HG03565 (cell line): Measurements from ENCODE around the gene KCNIP3.

Experiments
- ATAC-seq: cut with Tn5 transposase; IDR thresholded peaks from one replicate; pipeline ENCODE4 v1.9.1; 2021; ENCODE audit warnings: mild to moderate bottlenecking, moderate library complexity; ENCODE audit not compliant: unreplicated experiment

KCNIP3 gene

DNA sequence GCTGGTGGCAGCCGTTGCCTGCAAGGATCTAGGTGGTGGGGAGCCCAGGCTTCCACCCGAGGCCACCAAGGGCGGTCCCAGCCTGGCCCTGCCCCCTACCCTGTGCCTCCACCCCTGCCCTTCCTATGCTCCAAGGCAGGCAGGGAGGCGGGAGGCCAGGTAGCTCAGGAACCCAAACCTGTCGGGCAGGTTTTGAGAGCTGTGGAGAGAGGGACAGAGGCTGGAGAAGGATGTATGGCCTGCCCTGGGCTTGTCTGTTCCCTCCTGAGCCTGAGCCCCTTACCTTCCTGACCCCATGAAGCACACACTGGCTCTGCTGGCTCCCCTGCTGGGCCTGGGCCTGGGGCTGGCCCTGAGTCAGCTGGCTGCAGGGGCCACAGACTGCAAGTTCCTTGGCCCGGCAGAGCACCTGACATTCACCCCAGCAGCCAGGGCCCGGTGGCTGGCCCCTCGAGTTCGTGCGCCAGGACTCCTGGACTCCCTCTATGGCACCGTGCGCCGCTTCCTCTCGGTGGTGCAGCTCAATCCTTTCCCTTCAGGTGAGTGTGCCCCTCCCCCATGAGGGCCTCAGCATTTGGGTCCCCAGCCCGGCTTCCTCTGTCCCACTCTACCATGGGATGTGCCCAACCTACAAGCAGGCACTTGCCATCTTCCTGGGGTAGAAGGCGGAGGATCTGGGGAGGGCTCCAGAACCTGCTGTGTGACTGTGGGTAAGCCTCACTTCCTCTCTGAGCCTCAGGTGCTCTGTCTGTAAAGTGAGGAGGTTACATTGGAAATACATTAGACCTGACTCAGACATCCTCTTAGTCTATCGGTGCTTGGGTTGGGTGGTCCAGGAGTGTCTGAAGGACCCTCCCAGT, 22.6 kb upstream of the KCNIP3 start, which contains the start of gene PROM2:
Gene PROM2 (plus strand): TSS at position 159 of the 860 bp plus-strand sequence. CDS start 137 bp downstream, at position 296.
- ATAC-seq: no peak

DNA sequence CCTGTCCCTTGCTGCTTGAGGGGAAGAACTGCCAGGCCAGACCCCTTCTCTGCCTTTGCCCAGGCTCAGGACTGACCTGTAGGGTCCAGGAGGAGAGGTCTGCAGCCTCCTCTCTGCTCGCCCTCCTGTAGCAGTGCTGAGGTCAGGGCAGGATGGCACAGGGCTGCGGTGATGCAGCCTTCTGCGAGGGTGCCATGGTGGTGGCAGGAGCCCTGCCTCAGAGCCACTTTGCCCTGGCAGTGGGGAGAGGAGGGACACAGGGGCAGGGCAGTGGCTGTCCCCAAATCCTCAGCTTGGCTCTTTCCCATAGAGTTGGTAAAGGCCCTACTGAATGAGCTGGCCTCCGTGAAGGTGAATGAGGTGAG, 22.0 kb upstream of the KCNIP3 start:
- no peak for ATAC-seq

DNA sequence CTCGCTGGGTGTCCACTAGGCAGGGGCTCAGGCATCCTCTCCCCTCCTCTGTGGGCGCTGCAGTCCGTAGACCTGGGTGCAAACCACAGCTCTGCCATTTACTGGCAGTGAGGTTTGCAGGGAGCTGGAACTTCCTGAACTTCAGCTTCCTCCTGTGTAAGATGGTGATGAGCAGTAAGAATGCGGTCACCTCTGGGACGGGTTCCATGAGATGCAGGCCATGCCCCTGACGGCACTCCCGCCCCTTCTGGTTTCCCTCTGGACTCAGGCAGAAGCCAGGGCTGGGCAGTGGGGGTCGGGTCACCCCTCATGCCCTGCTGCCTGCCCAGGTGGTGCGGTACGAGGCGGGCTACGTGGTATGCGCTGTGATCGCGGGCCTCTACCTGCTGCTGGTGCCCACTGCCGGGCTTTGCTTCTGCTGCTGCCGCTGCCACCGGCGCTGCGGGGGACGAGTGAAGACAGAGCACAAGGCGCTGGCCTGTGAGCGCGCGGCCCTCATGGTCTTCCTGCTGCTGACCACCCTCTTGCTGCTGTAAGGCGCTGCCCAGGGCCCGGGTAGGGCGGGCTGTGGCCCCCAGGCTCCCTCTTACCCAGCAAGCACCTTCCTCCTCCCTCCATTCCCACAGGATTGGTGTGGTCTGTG, 21.4 kb upstream of the KCNIP3 start:
- no peak for ATAC-seq

DNA sequence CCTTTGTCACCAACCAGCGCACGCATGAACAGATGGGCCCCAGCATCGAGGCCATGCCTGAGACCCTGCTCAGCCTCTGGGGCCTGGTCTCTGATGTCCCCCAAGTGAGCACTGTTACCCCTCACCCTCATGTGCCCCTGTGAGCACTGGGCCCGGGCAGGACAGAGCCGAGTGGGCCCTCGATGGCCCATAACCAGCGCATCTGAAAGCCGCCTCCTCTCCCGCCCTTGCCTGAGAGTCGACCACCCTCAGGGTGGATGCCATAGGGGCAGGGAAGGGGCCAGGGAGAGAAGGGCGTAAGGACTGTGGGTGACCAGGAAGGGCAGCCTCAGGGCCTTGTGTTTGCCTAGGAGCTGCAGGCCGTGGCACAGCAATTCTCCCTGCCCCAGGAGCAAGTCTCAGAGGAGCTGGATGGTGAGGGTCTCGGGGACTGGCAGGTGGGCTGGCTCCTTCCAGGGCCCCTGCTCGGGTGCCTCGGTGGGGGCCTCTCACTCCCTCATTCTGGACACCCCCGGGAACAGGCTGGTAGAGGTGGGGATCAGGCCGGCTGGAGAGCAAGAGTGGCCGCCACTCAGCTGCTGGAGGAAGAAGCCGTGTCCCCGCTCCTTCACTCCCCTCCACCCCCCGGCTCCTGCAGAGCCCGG, 20.8 kb upstream of the KCNIP3 start:
- no peak for ATAC-seq

DNA sequence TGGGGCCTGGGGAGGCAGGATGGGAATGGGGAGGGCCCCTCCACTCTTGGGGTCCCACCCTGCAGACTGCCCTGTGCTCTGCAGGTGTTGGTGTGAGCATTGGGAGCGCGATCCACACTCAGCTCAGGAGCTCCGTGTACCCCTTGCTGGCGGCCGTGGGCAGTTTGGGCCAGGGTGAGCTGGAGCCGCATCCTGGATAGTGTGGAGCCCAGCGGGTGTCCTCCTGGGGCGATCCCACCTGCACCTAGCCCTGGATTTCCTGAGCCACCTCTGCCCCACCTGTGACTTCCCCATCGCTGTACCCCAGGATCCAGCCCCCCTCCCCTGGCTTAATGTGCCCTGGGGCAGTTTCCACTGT, 20.3 kb upstream of the KCNIP3 start:
- no peak for ATAC-seq

DNA sequence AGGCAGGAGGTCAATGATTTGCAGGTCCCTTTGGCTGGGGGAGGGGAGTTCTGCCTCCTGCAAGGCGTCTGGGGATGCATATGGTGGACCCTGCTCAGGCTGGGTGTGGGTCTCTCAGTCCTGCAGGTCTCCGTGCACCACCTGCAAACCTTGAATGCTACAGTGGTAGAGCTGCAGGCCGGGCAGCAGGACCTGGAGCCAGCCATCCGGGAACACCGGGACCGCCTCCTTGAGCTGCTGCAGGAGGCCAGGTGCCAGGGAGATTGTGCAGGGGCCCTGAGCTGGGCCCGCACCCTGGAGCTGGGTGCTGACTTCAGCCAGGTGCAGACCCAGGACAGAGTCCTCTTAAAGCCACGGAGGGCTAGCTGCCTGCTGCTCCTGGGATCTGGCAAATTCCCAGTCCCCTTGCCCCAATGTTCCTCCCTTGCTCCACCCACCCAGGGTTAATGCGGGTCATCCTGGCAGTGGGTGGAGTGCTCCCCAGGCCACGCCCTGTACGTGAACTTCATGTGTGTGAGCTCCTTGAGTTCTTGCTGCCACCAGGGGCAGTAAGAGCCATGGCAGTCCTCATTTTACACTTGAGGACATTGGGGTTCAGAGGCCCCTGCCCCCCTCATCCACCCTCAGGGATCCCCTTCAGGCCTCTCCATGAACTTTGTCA, 19.8 kb upstream of the KCNIP3 start:
- no peak for ATAC-seq

DNA sequence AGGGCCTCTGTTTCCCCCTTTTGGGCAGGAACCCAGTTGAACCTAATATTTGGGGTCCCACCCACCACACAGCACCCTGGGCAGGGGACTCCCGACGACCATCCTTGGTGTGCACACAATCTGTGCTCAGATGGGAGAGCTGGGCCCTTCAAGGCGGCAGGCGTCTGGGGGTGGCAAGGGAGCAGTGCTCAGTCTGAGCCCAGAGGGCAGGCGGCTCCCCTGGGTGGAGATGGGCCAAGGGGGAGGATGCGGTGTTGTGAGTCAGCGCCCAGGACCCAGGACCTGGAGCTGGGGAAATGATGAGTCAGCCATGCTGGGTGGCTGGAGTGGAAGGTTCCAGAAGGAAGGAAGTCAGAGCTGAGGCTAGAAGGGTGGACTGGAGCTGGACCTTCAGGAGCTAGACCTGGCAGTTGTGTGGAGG, 19.1 kb upstream of the KCNIP3 start:
- no peak for ATAC-seq

DNA sequence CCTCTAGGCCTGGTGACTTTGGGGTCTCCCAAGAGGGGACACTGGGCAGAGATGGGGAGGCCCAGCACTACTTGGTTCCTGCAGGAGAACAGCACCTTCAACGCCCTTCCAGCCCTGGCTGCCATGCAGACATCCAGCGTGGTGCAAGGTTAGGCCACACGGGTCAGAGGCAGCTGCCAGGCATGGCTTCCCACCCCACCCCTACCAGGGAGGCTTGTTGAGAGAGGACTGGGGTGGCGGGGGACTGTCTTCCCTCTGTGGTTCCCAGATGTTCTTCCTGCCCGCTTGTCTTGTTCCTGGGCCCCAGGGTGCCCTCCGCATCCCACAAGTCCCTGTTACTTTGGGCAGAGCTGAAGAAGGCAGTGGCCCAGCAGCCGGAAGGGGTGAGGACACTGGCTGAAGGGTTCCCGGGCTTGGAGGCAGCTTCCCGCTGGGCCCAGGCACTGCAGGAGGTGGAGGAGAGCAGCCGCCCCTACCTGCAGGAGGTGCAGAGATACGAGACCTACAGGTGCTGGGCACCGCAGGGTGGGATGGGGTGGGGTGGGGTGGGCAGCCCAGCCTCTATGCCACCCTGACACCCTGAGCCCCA, 18.4 kb upstream of the KCNIP3 start:
- ATAC-seq: no peak

DNA sequence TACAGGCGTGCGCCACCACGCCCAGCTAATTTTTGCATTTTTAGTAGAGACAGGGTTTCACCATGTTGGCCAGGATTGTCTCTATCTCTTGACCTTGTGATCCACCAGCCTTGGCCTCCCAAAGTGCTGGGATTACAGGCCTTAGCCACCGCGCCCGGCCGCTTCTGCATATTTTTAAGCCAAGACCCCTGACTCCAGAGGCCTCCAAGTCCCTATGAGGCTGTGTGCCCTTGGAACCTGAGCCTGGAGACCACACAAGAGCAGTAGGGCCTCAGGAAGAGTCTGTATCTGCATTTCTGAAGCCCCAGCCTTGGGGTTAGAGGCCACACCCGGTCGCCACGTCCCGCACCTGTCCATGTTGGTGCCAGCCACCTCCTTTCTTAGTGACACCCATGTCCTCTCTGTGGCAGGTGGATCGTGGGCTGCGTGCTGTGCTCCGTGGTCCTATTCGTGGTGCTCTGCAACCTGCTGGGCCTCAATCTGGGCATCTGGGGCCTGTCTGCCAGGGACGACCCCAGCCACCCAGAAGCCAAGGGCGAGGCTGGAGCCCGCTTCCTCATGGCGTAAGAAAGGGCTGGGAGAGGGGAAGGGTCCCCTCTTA, 17.6 kb upstream of the KCNIP3 start:
- no peak for ATAC-seq

DNA sequence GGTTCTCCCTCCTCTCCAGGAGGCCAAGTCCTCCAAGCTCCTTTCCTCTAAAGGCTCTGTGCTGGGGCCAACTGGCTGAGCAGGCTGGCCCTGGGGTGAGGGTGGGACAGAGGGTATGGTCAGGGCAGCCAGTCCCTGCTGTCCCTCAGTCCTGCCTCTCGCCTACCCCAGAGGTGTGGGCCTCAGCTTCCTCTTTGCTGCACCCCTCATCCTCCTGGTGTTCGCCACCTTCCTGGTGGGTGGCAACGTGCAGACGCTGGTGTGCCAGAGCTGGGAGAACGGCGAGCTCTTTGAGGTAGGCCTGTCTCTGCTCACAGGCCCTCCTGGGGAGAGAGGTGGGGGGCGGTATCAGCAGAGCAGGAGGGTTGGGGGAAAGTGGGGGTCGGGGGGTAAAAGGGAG, 16.1 kb upstream of the KCNIP3 start:
- no peak for ATAC-seq

DNA sequence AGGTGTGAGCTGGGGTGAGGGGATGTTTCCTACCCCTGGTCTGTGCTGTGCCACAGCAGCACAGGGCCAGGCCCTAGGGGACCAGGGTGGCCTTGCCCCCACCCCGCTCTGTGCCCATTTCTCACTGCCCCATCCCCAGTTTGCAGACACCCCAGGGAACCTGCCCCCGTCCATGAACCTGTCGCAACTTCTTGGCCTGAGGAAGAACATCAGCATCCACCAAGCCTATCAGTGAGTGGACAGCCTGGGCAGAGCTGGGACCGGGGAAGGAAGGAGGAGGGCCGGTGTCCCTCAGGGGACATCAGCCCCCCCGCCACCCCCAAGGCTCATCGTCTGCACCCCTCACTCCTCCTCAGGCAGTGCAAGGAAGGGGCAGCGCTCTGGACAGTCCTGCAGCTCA, 15.4 kb upstream of the KCNIP3 start:
- ATAC-seq: no peak

DNA sequence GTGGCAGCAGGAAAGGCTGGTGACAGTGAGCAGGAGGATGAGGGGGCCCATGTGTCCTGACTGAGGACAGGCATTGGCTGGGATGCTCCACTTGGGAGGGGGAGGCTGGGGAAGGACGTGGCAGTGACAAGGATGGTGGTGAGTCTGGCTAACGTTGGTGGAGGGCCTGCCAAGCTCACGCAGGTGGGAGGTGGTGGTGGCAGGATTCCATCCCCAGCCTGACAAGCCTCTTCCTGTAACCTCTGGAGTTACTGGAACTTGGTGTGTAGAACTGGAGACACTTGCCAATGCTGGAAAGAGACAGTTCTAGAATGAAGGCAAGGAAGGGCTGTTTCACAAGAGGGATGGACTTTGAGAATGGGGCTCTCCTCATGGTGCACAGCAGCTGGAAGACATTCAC, 14.7 kb upstream of the KCNIP3 start:
- ATAC-seq: no peak

DNA sequence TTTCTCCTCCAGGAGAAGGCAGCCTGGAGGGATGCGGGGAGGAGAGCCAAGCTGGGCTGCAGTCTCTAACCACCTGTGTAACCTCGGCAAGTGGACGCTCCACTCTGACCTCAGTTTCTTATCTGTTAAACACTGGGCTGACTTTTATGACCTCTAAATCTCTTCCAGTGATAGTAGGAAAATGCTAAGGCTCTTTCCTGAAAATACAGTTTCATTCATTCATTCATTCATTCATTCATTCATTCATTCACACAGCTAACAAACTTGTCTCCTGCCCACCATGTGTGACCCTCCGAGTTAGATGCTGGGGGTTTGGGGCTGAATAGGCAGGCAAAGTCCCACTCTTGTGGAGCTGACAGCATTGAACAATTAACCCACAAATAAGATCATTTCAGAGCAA, 13.6 kb upstream of the KCNIP3 start:
- ATAC-seq: no peak

DNA sequence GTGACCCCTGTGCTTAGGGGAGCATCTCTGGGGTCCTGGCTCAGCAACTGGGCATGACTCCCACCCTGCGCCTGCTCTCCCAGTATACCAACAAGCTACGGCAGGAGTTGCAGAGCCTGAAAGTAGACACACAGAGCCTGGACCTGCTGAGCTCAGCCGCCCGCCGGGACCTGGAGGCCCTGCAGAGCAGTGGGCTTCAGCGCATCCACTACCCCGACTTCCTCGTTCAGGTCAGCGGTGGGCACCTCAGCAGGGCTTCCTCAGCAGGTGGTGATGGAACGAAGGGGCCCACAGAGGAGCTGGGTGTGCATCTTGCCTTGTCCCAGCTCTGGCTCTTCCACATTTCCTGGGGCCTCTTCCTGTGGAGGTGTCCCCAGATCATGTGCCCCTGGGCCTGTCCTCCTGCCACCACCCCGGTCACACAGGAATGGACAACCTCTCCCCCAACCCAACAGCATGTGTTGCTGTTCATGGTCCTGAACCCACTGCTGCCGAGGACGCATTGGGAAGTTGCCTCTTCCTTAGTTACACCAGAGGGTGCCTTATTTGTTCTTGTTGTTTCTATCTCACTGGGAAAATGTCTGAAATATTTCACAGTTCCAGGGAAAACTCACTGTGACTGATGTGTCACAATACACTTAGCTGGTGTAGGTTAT, 12.1 kb upstream of the KCNIP3 start:
- no peak for ATAC-seq

DNA sequence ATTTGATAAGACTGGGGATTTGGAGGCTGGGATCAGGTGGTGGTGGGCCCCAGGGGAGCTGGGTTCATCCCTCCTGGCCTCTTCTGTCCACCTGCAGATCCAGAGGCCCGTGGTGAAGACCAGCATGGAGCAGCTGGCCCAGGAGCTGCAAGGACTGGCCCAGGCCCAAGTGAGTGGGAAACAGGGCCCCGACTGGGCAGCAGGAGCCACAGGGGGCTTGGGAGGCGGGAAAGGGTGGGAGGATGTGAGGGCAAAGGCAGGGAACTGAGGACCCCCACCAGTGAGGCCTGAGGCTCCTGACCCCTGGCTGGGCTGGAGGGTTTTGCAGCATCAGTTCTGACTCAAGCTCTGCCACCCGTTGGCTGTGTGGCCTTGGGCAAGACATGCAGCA, 11.6 kb upstream of the KCNIP3 start:
- ATAC-seq: no peak

DNA sequence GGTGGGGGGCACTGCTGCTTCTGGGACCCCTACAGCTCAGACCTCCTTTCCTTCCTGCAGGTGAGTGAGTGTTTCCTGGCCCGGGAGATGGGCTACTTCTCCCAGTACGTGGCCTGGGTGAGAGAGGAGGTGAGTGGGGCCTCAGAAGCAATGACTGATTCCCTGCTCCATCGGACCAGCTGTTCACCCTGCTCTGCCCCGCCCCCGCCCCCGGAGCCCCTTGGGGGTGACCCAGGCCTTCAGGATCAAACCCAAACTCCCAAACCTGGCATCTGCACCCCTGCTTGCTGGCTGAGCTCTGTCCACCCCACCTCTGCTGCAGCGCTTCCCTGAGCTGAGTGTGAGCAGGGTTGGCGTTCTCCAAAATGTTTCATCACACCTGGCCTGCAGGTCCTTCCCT, 9.8 kb upstream of the KCNIP3 start:
- no peak for ATAC-seq

DNA sequence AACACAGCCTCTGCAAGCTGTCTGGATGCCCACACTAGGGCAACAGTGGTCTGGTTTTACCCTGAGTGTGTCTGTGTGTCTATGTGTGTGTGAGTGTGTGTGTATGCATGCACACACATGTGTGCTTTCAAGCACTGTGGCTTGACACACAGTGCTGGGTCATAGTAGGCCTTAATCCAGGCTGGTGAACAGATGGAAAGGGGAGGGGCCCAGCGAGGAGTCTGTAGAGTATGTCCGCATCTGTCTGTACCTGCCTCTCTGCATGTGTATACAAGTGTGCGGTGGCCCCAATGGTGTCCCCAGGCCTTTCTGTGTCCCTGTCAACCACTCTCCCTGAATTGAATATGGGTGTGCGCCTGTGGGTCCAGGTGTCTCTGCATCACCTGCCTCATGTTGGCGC, 9.3 kb upstream of the KCNIP3 start:
- no peak for ATAC-seq

DNA sequence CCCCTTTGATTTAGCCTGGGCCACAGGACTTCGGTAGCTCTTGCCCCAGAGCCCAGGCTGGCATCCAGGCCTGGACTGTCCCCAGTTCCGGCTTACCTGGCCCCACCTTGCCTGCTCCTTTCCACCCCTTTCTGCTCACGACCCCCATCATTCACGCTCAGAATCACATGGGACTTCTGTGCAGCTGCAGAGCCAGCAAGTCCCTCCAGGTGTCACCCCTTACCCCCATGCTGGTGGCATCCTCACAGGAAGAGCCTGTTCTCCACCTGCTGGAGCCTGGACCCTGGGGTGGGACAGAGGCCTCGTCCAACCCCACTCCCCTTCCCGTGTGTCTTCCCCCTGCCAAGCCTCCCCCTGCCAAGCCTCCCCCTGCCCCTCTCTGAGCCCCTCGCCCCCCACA, 7.9 kb upstream of the KCNIP3 start:
- ATAC-seq: no peak

DNA sequence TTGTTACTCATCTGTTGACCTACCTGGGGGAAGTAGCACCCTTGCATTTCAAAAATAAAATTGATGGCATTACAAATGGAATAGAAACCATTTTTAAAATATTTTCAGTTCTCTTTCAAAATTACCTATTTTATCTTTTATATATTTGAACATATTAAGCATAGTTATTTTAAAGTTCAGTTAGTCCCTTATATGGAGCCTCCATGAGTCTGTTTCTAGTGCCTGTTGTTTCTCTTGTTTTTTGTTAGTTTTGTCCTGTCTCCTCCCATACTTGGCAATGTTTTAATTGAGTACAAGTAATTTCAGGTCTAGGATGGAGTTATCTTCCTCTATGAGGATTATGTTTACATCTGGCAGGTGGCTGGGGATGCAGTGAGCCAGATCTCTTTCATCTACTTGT, 5.9 kb upstream of the KCNIP3 start:
- ATAC-seq: no peak

DNA sequence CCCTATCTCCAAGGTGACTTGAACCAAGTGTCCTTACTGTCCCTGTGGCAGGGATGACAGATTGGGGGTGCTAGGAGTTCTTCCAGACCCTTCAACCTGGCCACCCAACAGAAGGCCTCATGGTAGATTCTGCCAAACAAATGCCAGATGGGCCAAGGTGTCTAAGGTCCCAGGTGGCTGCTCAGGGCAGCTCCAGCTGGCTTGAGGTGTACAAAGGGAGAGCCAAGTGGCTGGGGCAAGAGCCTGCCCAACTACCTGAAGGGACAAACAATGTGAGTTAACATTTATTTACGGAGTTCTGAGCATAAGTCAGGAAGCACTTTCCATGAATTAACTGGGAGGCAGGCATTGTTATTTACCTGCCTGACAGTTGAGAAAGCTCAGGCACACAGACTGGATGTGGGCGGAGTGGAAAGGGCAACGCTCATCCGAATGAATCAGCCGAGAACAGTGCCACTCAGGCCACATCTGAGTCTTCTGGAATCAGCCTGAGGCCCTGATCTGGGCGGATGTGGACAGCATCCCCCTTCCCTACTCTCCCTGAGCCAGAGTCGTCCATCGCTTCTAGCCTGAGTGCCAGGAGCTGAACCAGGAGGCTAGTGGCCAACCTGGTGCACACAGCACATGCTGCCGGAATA, 4.4 kb upstream of the KCNIP3 start:
- ATAC-seq: no peak
